ENCODE data around the gene HDAC10.

The HDAC10 gene

GRCh38 chr22:50269573-50269969 lies 18.5 kb upstream of the HDAC10 start:
- no peak for DNase-seq

DNA sequence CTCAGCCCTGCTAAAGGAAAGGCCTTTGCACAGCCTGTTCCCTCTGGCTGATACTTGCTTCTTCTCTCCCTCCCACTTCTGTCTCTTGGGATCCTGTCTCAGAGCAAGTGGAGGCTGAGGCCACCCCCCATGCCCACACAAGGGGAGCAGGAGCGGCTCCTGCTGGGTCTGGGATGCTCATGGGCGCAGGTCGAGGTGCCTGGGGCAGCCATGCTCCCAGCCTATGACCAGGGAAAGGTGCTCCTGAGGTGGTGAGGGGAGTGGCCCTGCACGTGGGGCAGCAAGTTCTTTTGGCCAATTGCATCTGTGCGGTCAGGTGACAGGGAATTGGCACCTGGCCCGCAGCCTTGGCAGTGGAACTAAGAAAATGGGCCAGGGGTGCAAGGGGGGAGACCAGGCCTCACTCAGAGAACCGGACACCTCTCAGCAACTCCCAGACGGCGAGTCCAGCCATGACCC lies 17.6 kb upstream of the HDAC10 start:
- no peak for DNase-seq

GRCh38 chr22:50267591-50268390 lies 16.7 kb upstream of the HDAC10 start:
- DNase-seq, result peak; percentile 51

- DNase-seq, result no peak
These were observed 15.9 kb upstream of the HDAC10 start for GRCh38 chr22:50266994-50267393.

DNA sequence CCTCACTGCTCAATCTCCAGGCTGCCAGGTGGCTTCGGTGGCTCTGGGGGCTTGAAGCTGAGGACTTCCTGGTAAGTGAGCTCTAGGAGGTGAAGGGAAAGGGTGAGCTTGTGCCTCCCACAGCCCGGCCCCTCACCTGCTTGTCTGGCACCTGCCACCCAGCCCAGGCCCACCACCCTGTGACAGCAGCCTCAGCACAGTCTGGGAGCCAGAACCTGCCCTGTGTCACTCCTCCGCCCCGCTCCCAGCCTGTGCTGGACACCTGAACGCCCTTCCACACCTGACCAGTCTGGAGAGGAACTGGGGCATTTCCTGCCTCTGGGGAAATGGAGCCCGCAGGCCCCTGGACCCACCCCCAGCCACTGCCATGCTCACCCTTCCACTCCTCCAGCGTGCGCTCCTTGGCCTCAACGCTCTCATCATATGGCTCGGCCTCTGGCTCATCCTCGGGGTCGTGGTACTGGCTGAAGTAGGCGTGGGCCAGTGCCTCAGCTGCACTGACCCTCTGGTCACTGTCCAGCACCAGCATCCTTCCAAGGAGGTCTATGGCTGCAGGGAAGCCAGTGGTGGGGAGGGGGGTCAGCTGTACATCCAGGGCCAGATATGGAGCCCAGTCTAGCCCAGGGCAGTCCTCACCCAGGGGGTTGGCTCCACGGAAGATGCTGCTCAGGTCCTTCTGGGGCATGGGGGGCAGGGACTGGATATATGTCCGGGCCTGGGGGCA lies 14.0 kb upstream of the HDAC10 start:
- no peak for DNase-seq

GRCh38 chr22:50264104-50264745 lies 13.2 kb upstream of the HDAC10 start:
- no peak for DNase-seq

DNA sequence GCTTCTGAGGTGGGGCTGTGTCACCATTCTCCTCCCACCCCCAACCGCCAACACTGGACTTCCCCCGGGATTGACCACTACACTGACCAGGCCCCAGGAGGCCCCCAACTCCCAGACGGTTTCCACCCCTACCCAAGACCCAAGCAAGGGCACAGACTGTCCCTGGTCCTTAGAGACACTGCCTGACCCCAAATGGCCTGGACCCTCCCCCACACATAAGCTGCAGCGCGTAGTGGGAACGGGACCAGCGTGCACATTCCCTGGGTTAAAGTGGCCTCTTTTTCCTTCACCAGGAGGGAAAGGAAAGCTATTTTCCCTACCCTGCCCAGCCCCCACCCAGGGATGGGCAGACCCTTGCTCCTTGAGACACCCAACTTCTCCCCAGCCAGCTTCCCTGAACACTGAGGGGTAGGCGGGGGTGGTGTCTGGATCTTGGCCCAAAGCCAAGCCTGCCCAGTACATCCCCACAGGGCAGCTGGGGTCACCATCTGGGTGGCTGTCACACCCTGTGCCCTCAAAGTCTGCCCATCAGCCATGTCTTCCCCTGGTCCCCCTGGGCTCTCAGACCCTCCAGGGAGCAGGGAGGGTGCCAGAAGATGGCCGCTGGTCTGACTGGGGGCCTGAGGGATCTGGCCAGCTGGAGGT lies 12.0 kb upstream of the HDAC10 start:
- no peak for DNase-seq

DNA sequence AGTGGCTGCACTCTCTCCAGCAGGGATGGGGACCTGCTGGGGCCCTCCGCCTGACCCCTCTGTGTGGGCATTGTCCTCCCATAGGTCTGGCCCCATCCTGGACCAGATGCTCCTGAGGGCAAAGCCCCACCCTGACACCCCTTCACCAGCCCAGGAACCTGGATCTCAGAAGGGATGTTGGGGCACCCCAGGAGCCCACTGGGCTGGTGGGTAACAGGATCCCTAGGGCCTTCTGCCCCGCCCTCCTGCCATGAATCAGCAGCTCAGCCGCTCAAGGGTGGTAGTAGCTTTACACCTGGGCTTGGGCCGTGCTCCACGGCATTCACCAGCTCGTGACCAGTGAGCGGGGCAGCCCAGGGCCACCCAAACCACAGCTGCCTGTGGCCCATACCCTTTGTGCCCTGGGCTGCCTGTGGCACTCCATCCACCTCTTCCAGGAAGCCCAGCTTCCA lies 11.4 kb upstream of the HDAC10 start:
- no peak for DNase-seq

DNA sequence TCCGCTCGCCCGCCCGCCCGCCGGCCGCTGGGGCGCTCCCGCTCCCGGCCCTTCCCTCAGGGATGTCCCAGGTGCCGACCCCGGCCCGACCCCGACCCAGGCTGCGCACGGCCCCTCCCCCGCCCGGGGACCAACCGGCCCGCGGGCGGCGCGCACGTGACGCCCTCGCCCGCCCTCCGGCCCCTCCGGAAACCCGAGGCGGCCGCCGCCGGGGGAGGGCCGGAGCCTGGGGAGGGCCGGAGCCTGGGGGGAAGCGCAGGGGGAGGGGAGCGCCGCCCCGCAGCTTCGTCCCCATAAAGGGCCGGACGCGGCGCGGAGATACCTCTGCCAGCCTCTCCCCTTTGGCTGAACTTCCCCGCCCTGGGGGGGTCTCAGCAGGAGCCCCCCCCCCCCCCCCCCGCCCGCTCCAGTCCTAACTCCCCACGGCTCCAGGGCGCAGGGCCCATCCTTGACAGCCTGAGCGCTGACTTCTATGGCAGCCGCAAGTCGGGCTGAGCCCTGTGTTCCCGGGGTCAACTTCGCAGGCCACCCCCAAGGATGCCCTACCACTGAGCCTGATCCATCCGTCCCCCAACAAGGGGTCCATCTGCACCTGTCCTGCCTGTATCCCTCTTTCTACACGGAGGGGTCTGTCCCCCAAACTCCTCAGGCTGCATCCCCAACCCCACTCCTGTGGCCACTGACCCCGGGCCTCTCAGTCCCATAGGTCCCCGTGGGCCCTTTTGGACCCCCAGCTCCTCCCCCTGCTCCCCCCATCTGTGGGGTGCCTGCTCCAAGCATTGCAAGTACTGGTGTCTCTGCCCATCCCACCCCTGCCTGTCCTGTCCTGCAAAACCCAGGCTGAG lies 10.8 kb upstream of the HDAC10 start, which contains the start of gene MAPK12:
Gene MAPK12 (minus strand): TSS at position 69 of the 845 bp plus-strand sequence. CDS start 174 bp downstream, outside the sequence.
- DNase-seq, result no peak

- no peak for DNase-seq
These were observed 9.9 kb upstream of the HDAC10 start for GRCh38 chr22:50260801-50261614.

GRCh38 chr22:50260434-50260800 lies 9.4 kb upstream of the HDAC10 start:
- no peak for DNase-seq

GRCh38 chr22:50259302-50259701 lies 8.2 kb upstream of the HDAC10 start:
- no peak for DNase-seq

DNA sequence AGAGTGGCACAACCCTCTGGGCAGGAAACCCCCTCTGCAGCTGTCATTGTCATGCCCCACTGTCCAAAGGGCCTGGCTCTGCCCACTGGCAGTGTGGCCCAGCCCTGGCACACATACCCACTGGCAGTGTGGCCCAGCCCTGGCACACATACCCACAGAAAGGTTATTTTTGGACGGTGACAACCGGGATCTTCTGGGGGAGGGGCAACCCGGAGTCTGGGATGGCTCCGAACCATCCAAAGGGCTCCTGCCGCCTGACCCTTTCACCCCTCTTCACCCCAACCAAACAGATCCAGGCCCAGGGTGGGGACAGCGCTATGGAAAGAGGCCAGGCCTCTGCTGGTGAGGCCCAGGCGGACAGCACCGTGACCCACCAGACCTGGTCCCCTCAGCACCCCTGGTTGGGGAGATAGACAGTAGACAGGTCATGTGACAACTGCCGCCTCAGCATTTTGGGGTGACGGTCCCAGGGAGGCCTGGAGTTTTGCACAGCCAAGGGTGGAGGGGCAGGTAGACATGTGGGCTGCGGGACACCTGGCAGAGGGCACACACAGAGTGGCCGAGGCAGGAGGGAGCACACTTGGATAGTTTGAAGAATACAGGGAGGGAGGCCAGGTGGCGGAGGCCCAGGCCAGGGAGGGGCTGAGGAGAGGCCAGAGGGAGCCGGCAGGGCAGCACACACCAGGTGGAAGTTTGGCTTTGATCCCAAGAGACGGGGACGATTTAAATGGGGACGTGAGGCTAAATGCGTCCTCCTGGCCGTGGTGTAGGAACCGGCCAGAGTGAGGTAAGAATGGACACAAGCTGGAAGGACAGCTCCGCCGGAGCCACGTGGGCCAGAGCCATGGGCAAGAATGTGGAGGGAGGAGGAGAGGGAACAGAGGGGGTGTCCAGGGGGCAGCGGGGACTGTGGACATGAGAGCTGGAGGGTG lies 7.6 kb upstream of the HDAC10 start:
- DNase-seq, result no peak

DNA sequence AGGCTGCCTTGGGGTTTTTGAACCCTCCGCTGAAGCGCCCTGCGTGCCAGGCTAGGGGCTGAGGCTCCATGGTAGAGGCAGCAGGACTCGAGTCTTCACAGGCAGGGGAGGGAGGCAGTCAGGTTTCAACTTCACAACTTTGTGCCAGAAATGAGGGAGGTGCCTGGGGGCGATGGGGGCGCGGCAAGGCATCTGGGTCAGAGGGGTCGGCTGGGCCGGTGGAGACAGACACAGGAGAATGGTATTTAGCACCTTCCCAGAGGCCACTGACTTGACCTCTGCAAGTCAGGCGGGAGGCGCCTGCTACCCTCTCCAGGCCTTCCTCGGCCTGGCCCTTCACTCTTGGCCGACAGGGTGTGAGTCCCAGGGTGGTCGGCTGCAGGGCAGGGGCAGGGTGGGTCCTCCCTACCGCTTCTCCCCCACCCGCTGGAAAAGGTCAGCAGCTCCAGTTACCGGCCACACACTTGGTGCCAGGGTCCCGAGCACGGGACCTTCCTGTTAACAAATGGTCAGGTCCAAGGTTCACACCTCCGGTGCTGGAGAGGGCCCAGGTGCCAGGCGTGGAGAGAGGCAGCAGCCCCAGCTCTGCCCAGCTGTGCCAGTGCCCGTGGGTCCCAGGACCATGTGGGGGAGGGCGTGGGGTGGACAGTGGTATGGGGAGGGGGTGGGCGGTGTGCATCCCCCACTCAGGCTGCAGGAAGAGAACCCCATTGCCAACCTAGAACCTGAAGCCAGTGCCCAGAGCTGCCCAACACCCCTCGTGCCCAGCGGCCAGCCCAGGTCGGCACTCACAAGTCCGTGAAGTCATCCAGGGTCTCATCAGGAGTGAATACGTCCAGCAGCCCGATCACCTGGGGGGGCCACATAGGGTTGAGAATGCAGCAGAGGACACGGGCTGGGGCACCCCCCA lies 6.6 kb upstream of the HDAC10 start:
- no peak for DNase-seq

- DNase-seq, result no peak
These were observed 6.0 kb upstream of the HDAC10 start for GRCh38 chr22:50257041-50257440.

- DNase-seq, result no peak
These were observed 5.3 kb upstream of the HDAC10 start for GRCh38 chr22:50256258-50256862.

- DNase-seq, result no peak
These were observed 4.5 kb upstream of the HDAC10 start for GRCh38 chr22:50255607-50256006.

- DNase-seq, result no peak
These were observed 4.0 kb upstream of the HDAC10 start for GRCh38 chr22:50255099-50255498.

- no peak for DNase-seq
These were observed 2.9 kb upstream of the HDAC10 start for GRCh38 chr22:50253941-50254340.
